A549 (cell line): Measurements from ENCODE around the gene COX19. TPM values are rescaled to one million over a fixed set of nuclear protein-coding genes. Genes with fewer than 3 reads are reported as not detected.

Experiments used
- ATAC-seq, 2 experiments: fragments of 200-7000 bp in 1 of 2; fragments of >200 bp in 1 of 2; cut with Nextera tagmentation in 1 of 2; cut with Tn5 transposase in 1 of 2; 3 replicates each; pipeline versions ENCODE4 v1.8.0 to v1.9.1; 2018 to 2020; ENCODE audit warnings: mild to moderate bottlenecking in 1 of 2, moderate library complexity in 1 of 2
- CTCF ChIA-PET: fragments of 300-600 bp; sonication (Branson Sonifier 250); formaldehyde crosslinking; extraction: SDS; loops from one replicate; lab custom pipeline; 2021; ENCODE audit warnings: antibody characterized with exemption, inconsistent platforms; lab: Yijun Ruan, JAX
- POLR2A ChIA-PET: fragments of 350-600 bp; formaldehyde crosslinking; extraction: SDS; loops from one replicate; lab custom pipeline; 2021; ENCODE audit warnings: antibody characterized with exemption, inconsistent platforms; lab: Yijun Ruan, JAX
- DNase-seq, 2 experiments: peaks; one replicate each; pipeline versions ENCODE4 v3.0.0 to v3.0.0-alpha.2; 2011 to 2016; ENCODE audit warnings: low read depth in 1 of 2, low spot score in 1 of 2
- FAIRE-seq: peaks from 2 replicates; lab custom pipeline; 2011; peaks lifted over from hg19 to GRCh38; lab: Jason Lieb, UNC
- H3K27ac ChIP-seq, 2 experiments: fragments of >200 bp; sonication (Bioruptor Twin); formaldehyde crosslinking; 3 replicates each; pipeline ENCODE4 v1.5.1; 2016 to 2017
- H3K4me1 ChIP-seq: fragments of >200 bp; sonication (Bioruptor Twin); formaldehyde crosslinking; 3 replicates; pipeline ENCODE4 v1.6.1; 2016
- H3K4me2 ChIP-seq: fragments of >200 bp; sonication (Bioruptor Twin); formaldehyde crosslinking; 3 replicates; pipeline ENCODE4 v1.6.1; 2016
- H3K4me3 ChIP-seq: fragments of >200 bp; sonication (Bioruptor Twin); formaldehyde crosslinking; 3 replicates; pipeline ENCODE4 v1.5.1; 2016
- H3K9me3 ChIP-seq: fragments of >200 bp; sonication (Bioruptor Twin); formaldehyde crosslinking; 3 replicates; pipeline ENCODE4 v1.6.1; 2016
- BHLHE40 ChIP-seq: IDR thresholded peaks from 2 replicates; pipeline ENCODE4 v1.6.1; 2012; ENCODE audit warnings: low read depth, low read length, inconsistent platforms
- CBX2 ChIP-seq: fragments of 200-600 bp; sonication (generic); IDR thresholded peaks from 2 replicates; pipeline ENCODE4 v1.6.1; 2016; ENCODE audit warnings: low read depth, mild to moderate bottlenecking, borderline replicate concordance
- CEBPB ChIP-seq, 2 experiments: fragments of >200 bp in 1 of 2; sonication (Bioruptor Twin) in 1 of 2; formaldehyde crosslinking in 1 of 2; IDR thresholded peaks; 2 replicates each; pipeline ENCODE4 v1.6.1; 2012 to 2016
- CHD2 ChIP-seq: fragments of 150-350 bp; IDR thresholded peaks from 2 replicates; pipeline ENCODE4 v1.6.1; 2014; ENCODE audit warnings: low read length; ENCODE audit not compliant: partially characterized antibody
- CTCF ChIP-seq: fragments of >200 bp; sonication (Bioruptor Twin); formaldehyde crosslinking; IDR thresholded peaks from 3 replicates; pipeline ENCODE4 v1.5.1; 2016
- E2F6 ChIP-seq: IDR thresholded peaks from 2 replicates; pipeline ENCODE4 v1.6.1; 2012; ENCODE audit warnings: low read depth, borderline replicate concordance
- EHF ChIP-seq: fragments of 250-450 bp; sonication (Bioruptor Pico); IDR thresholded peaks from 2 replicates; pipeline ENCODE4 v1.5.0; 2020; ENCODE audit warnings: mild to moderate bottlenecking
- FOSB ChIP-seq: fragments of 250-450 bp; sonication (Bioruptor Pico); IDR thresholded peaks from 2 replicates; pipeline ENCODE4 v1.5.0; 2020; ENCODE audit warnings: mild to moderate bottlenecking, moderate library complexity
- FOSL2 ChIP-seq, 2 experiments: fragments of 450-650 bp in 1 of 2; fragments of >200 bp in 1 of 2; sonication (Bioruptor Twin) in 1 of 2; formaldehyde crosslinking; IDR thresholded peaks; 2 replicates each; pipeline versions ENCODE4 v1.5.0 to v1.6.1; 2016 to 2020; ENCODE audit warnings: mild to moderate bottlenecking in 1 of 2, moderate library complexity in 1 of 2
- HES2 ChIP-seq: fragments of >200 bp; sonication (Bioruptor Twin); formaldehyde crosslinking; IDR thresholded peaks from 2 replicates; pipeline ENCODE4 v1.6.1; 2016
- HOXA7 ChIP-seq: fragments of 250-450 bp; sonication (Bioruptor Pico); IDR thresholded peaks from 2 replicates; pipeline ENCODE4 v1.5.0; 2020; ENCODE audit warnings: mild to moderate bottlenecking, moderate library complexity
- HOXB13 ChIP-seq: fragments of 250-450 bp; sonication (Bioruptor Pico); IDR thresholded peaks from 2 replicates; pipeline ENCODE4 v1.5.0; 2020; ENCODE audit warnings: low read depth, mild to moderate bottlenecking, moderate library complexity
- KDM1A ChIP-seq: fragments of 200-600 bp; sonication (generic); IDR thresholded peaks from 2 replicates; pipeline ENCODE4 v1.6.1; 2016; ENCODE audit warnings: low read depth, mild to moderate bottlenecking
- MAFK ChIP-seq: fragments of 450-650 bp; IDR thresholded peaks from 2 replicates; pipeline ENCODE4 v1.6.1; 2014; ENCODE audit not compliant: partially characterized antibody
- MAX ChIP-seq: IDR thresholded peaks from 2 replicates; pipeline ENCODE4 v1.6.1; 2012
- MYC ChIP-seq: IDR thresholded peaks from 2 replicates; pipeline ENCODE4 v1.6.1; 2012; ENCODE audit warnings: mild to moderate bottlenecking, inconsistent platforms, low read length, improper control_type of control experiment, borderline replicate concordance
- POLR2A ChIP-seq: IDR thresholded peaks from 2 replicates; pipeline ENCODE4 v1.6.1; 2012; ENCODE audit warnings: mild to moderate bottlenecking, low read length
- POLR2AphosphoS2 ChIP-seq: conservative IDR thresholded peaks from 2 replicates; pipeline ENCODE4 v1.6.1; 2012; ENCODE audit warnings: low read length, improper control_type of control experiment, inconsistent platforms
- RARB ChIP-seq: fragments of 250-450 bp; sonication (Bioruptor Pico); IDR thresholded peaks from 2 replicates; pipeline ENCODE4 v1.8.0; 2021; ENCODE audit warnings: mild to moderate bottlenecking, moderate library complexity
- RCOR1 ChIP-seq: fragments of 150-350 bp; IDR thresholded peaks from 2 replicates; pipeline ENCODE4 v1.6.1; 2014; ENCODE audit warnings: antibody characterized with exemption, low read length, low read depth
- RNF2 ChIP-seq: fragments of 200-600 bp; sonication (generic); IDR thresholded peaks from 2 replicates; pipeline ENCODE4 v1.6.1; 2016; ENCODE audit warnings: low read depth, mild to moderate bottlenecking, antibody characterized with exemption, moderate library complexity, borderline replicate concordance
- SREBF2 ChIP-seq: fragments of 450-650 bp; IDR thresholded peaks from 2 replicates; pipeline ENCODE4 v1.6.1; 2014; ENCODE audit warnings: mild to moderate bottlenecking, moderate library complexity
- TP53 ChIP-seq: fragments of 250-450 bp; sonication (Bioruptor Pico); IDR thresholded peaks from 2 replicates; pipeline ENCODE4 v1.5.0; 2021; ENCODE audit warnings: mild to moderate bottlenecking, moderate library complexity
- ZC3H11A ChIP-seq: fragments of 450-650 bp; IDR thresholded peaks from 2 replicates; pipeline ENCODE4 v1.6.1; 2014; ENCODE audit warnings: antibody characterized with exemption, mild to moderate bottlenecking
- ZFP36 ChIP-seq: fragments of 450-650 bp; IDR thresholded peaks from 2 replicates; pipeline ENCODE4 v1.6.1; 2014; ENCODE audit warnings: borderline replicate concordance; ENCODE audit not compliant: partially characterized antibody
- WGBS: methylation state at CpG from one replicate; pipeline ENCODE4 v1.1.6; 2017; ENCODE audit errors: missing lambda C conversion rate; 5-methylcytosine and 5-hydroxymethylcytosine counted together
- polyA plus RNA-seq, 4 experiments: library from polyadenylated mRNA; depleted of rRNA in 3 of 4; stranded (reverse); fragments of >200 nt; fragmentation: RNase III in 1 of 4; extraction: RNeasy Plus Mini Kit Qiagen cat#74134 plus additional on column Dnase treatment in 1 of 4; gene quantifications; 2 replicates in 3 of 4; 3 replicates in 1 of 4; pipeline ENCODE4 v1.2.3, GENCODE V29; 2011 to 2017

Gene COX19
- polyA plus RNA-seq, 2 of the 4 experiments (the other 2 are of a cell fraction), result 6.2 to 7.6 TPM

- H3K9me3 ChIP-seq, result peaks cover 7% of the 10 kb centered on the region; the same call in 2 of the 3 replicates
- H3K4me3 ChIP-seq, result no peak overlapping the region
- WGBS, result 86% methylated on average over 4 of the region's 4 CpGs
- no peak overlapping the region for H3K27ac ChIP-seq
- DNase-seq (no peak), ATAC-seq (no peak), FAIRE-seq (no peak)
- POLR2A ChIA-PET, result interaction anchor here (0.7 kb wide), 1 partner anchor 780 kb away, joined by 4 read pairs; no protein-coding TSS in a partner anchor
- H3K4me2 ChIP-seq, result no peak overlapping the region
- CTCF ChIA-PET, result interaction anchor here (0.6 to 1.7 kb wide), 3 partner anchors 11 to 53 kb away, joined by 3 to 5 read pairs (median 3); no protein-coding TSS in a partner anchor
- peaks cover 12% of the 10 kb centered on the region for H3K4me1 ChIP-seq
- TF ChIP-seq EHF (CRISPR knock-in tag), result no peak
- TF ChIP-seq POLR2A, result no peak
- no peak for TF ChIP-seq CEBPB (IDR thresholded peaks at IDR 0.05)
- TF ChIP-seq POLR2AphosphoS2, result no peak
- no peak for TF ChIP-seq RCOR1
- no peak for TF ChIP-seq MAX
- TF ChIP-seq KDM1A, result no peak
- no peak for TF ChIP-seq TP53 (CRISPR knock-in tag)
- no peak for TF ChIP-seq ZC3H11A
- TF ChIP-seq MYC, result no peak
- no peak for TF ChIP-seq CHD2
- TF ChIP-seq RNF2, result no peak
- no peak for TF ChIP-seq SREBF2
- TF ChIP-seq HES2, result no peak
- TF ChIP-seq FOSL2 (IDR thresholded peaks at IDR 0.05), result no peak
- TF ChIP-seq FOSL2 (CRISPR knock-in tag; IDR thresholded peaks at IDR 0.05), result no peak
- no peak for TF ChIP-seq CBX2
- no peak for TF ChIP-seq MAFK
- TF ChIP-seq E2F6, result no peak
Observed at GRCh38 chr7:939843-940242, 35.5 kb downstream of the COX19 start.

- no peak for FAIRE-seq
- ChIA-PET CTCF (interaction anchor here (0.6 to 1.6 kb wide), 4 partner anchors 13 to 54 kb away, joined by 3 to 6 read pairs (median 4); partner anchors contain the start of gene ADAP1), POLR2A (no interaction called here)
- H3K27ac ChIP-seq, result no peak overlapping the region
- H3K4me3 ChIP-seq, result no peak overlapping the region
- ATAC-seq, result no peak
- 91% methylated on average over 9 of the region's 27 CpGs for WGBS
- peaks cover 7% of the 10 kb centered on the region; the same call in 2 of the 3 replicates for H3K9me3 ChIP-seq
- H3K4me1 ChIP-seq, result peaks cover 12% of the 10 kb centered on the region
- TF ChIP-seq ZC3H11A, result no peak
- TF ChIP-seq MAFK, result no peak
- no peak for TF ChIP-seq HOXA7 (CRISPR knock-in tag)
- no peak for TF ChIP-seq ZFP36
- no peak for TF ChIP-seq BHLHE40
- TF ChIP-seq RNF2, result no peak
- no peak for TF ChIP-seq HES2
- TF ChIP-seq FOSB (CRISPR knock-in tag), result no peak
- no peak for TF ChIP-seq CTCF
- TF ChIP-seq HOXB13 (CRISPR knock-in tag), result no peak
- TF ChIP-seq RARB (CRISPR knock-in tag), result no peak
- no peak for TF ChIP-seq RCOR1
- TF ChIP-seq, all 56 proteins: peak for 0
- DNase-seq, result no peak
- H3K4me2 ChIP-seq, result no peak overlapping the region
Observed at GRCh38 chr7:938546-939185, 36.7 kb downstream of the COX19 start.
